Aorta (tissue), 5 donors: ENCODE measurements around the gene RNF126. TPM values are rescaled to one million over a fixed set of nuclear protein-coding genes. Genes with fewer than 3 reads are reported as not detected.

Experiments used
- ATAC-seq: fragments of 200-7000 bp; cut with Tn5 transposase; one replicate; pipeline ENCODE4 v1.9.1; 2022; ENCODE audit warnings: moderate library complexity; ENCODE audit not compliant: low FRiP score
- DNase-seq, 2 donors: peaks; one replicate each; pipeline ENCODE4 v3.0.0-alpha.2; 2020
- H3K27ac ChIP-seq, 2 donors: one replicate each; pipeline ENCODE4 v1.5.1; 2013; ENCODE audit warnings: low read length in 2 of 2, mild to moderate bottlenecking in 2 of 2, moderate library complexity in 2 of 2, control low read depth in 1 of 2, inconsistent platforms in 1 of 2, low read depth in 1 of 2
- H3K27me3 ChIP-seq, 2 donors: one replicate each; pipeline ENCODE4 v1.6.1; 2013; ENCODE audit warnings: control low read depth in 1 of 2, low read length in 1 of 2, mild to moderate bottlenecking in 1 of 2, moderate library complexity in 1 of 2; ENCODE audit not compliant: insufficient read depth in 2 of 2, control insufficient read depth in 1 of 2
- H3K36me3 ChIP-seq, 2 donors: one replicate each; pipeline ENCODE4 v1.6.1; 2013; ENCODE audit warnings: control low read depth in 1 of 2, low read length in 1 of 2, mild to moderate bottlenecking in 1 of 2; ENCODE audit not compliant: insufficient read depth in 2 of 2, control insufficient read depth in 1 of 2
- H3K4me1 ChIP-seq, 2 donors: one replicate each; pipeline ENCODE4 v1.6.1; 2013; ENCODE audit warnings: low read length in 2 of 2, control low read depth in 1 of 2, mild to moderate bottlenecking in 1 of 2, moderate library complexity in 1 of 2; ENCODE audit not compliant: insufficient read depth in 2 of 2, control insufficient read depth in 1 of 2
- H3K4me3 ChIP-seq, 2 donors: one replicate each; pipeline ENCODE4 v1.5.1; 2013; ENCODE audit warnings: low read length in 2 of 2, control low read depth in 1 of 2, mild to moderate bottlenecking in 1 of 2
- H3K9me3 ChIP-seq: one replicate; pipeline ENCODE4 v1.6.1; 2013; ENCODE audit warnings: mild to moderate bottlenecking, low read length; ENCODE audit not compliant: control insufficient read depth
- WGBS, 2 donors: extraction: QIAGEN DNeasy Blood & Tissue Kit; methylation state at CpG; one replicate each; pipeline ENCODE4 v1.1.7; 2013; 5-methylcytosine and 5-hydroxymethylcytosine counted together
- intact Hi-C, 2 donors: fragments of 100-400 bp; cut with DNase I; formaldehyde crosslinking; loops; one replicate each; pipeline versions ENCODE4 v1.14.2 to v1.15.0; 2022
- polyA plus RNA-seq, 2 donors: library from polyadenylated mRNA; stranded (reverse); fragments of 200-250 nt; gene quantifications; one replicate each; pipeline ENCODE4 v1.2.3, GENCODE V29; 2013
- total RNA-seq, 2 donors: library from RNA; stranded (reverse); fragmentation: NEBNext Ultra II Directional; extraction: Animal tissue kit (Norgen Biotek cat#: 25700); gene quantifications; one replicate each; pipeline ENCODE4 v1.2.1, GENCODE V29; 2021
- donor health status: healthy with polysubstance abuse.
- donor health status: Bipolar disorder and iron deficiency.
- donor health status: DM: no; HTN: no; CAD: no.
- donor health status: DM: no; HTN: no; CAD: no.
- donor health status: DM: yes; HTN: yes; CAD: no.

The RNF126 gene
- total and polyA plus RNA-seq, 4 donors: 18.3 to 38.5 (median 26.8) TPM

GRCh38 chr19:661427-662196 lies 1.4 kb downstream of the RNF126 start:
- WGBS, 2 donors: 30 to 33% methylated on average over 31 of the region's 31 CpGs
- Histone ChIP-seq H3K4me1 (no peaks in the 10 kb centered on the region), H3K4me3 (no peak overlapping the region), H3K9me3 (no peaks in the 10 kb centered on the region), H3K27ac (no peak overlapping the region), H3K36me3 (no peaks in the 10 kb centered on the region), H3K27me3 (no peaks in the 10 kb centered on the region)
- intact Hi-C loops: loop anchor here in 1 of 2 donors (2.0 to 10.0 kb wide), 3 partner anchors 19 to 263 kb away; partner anchors contain the start of genes ARID3A and PTBP1
- ATAC-seq (no peak), DNase-seq (no peak)

GRCh38 chr19:660793-661426 lies 2.1 kb downstream of the RNF126 start:
- no peaks in the 10 kb centered on the region for H3K9me3 ChIP-seq
- intact Hi-C loops: loop anchor here in 1 of 2 donors (5.0 to 10.0 kb wide), 2 partner anchors 136 to 264 kb away; partner anchors contain the start of genes ARID3A and PTBP1
- H3K36me3 ChIP-seq: no peaks in the 10 kb centered on the region
- 63 to 65% methylated on average over 20 of the region's 20 CpGs for WGBS, 2 donors
- ATAC-seq (no peak), DNase-seq (no peak)
- no peak overlapping the region for H3K27ac ChIP-seq
- no peaks in the 10 kb centered on the region for H3K4me1 ChIP-seq
- no peak overlapping the region for H3K4me3 ChIP-seq
- no peaks in the 10 kb centered on the region for H3K27me3 ChIP-seq

DNA sequence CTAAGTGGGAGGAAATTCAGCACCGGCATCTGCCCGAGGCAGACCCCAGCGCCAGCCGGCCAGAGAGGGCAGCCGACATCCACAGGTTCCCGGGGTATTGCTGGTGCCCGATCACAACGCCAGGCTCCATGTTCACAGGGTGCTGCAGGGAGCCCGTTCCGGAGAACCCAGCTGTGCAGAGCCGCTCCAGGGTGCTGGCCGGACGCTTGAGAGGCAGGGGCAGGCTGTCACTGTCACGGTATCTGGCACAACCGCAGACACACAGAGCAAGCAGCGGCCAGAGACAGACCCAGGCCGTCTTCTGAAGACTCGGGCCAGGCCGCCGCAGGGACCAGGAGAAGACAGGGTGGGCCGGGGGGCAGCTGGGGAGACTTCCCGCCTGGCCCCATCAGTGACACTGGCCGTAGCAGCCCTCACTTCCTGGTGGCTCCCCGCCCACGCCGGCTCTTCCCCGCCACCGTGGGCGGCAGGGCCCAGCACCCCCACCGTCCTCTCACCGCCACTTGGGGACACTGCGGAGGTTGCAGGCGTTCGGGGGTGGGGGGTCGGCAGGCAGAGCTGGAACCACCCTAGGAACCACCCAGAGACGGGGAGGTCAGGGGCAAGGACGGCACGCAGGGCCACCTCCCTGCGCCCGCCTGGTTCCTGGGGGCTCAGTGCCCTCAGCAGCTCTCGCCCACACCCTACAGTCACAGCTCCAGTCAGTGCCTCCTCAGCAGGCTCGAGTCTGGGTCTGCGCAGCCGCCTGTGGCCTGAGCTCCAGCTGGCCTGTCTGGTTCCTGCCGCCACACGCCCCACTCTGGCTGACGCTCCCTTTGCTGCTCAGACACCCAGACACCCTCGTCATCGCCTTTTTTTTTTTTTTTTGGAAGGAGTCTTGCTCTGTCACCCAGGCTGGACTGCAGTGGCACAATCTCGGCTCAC lies 3.8 kb downstream of the RNF126 start:
- no peak overlapping the region for H3K4me3 ChIP-seq
- DNase-seq: no peak

DNA sequence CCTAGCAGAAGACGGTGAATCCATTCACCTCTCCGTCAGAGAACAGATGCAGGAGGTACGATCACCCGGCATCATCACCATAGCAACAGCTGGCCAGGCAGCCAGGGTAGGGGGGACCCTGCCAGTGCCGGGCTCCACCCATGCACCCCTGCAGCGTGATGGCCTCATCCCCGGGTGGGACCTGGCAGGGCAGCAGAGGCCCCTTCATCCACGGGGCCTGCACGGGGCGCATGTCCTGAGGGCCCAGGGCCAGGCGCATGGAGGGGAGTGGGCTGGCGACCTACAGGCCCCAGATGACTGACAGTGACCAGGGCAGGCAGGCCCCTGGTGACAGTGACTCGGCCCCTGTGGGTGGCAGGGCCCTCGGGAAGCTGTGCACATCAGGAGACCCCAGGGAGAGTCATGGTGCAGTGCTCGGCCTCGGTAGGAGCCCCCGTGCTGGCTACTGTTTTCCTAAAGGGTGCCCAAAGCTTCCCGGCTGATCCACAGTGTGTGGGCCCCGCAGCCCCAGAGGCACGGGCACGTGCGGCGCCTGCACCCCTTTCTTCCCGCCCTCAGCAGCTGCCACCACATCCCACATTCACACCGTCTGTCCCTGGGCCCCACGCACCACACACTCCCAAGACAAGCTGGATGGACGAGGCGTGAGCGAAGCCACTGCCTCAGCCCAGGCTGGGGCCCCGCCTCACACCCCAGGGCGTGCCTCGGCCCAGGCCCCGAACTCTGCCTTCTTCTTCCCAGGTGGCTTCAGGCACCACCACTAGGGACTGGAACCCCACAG lies 4.8 kb downstream of the RNF126 start:
- ATAC-seq: no peak
- WGBS, 2 donors: 77 to 79% methylated on average over 33 of the region's 33 CpGs
- intact Hi-C loops: no loop called here
- Histone ChIP-seq H3K27ac (no peak overlapping the region), H3K4me1 (no peaks in the 10 kb centered on the region), H3K27me3 (no peaks in the 10 kb centered on the region), H3K36me3 (no peaks in the 10 kb centered on the region), H3K9me3 (no peaks in the 10 kb centered on the region), H3K4me3 (no peak overlapping the region)
- no peak for DNase-seq

More for the DNA sequence above, 3.8 kb downstream of the RNF126 start:
- H3K27ac ChIP-seq: no peak overlapping the region
- intact Hi-C loops: no loop called here
- H3K4me1 ChIP-seq: no peaks in the 10 kb centered on the region
- ATAC-seq: no peak
- no peaks in the 10 kb centered on the region for H3K27me3 ChIP-seq
- whole genome bisulfite sequencing, 2 donors: 78% methylated on average over 48 to 50 of the region's 50 CpGs
- H3K9me3 ChIP-seq: no peaks in the 10 kb centered on the region
- no peaks in the 10 kb centered on the region for H3K36me3 ChIP-seq

GRCh38 chr19:657611-658010 lies 5.4 kb downstream of the RNF126 start:
- Histone ChIP-seq H3K27ac (no peak overlapping the region), H3K4me1 (no peaks in the 10 kb centered on the region), H3K36me3 (no peaks in the 10 kb centered on the region), H3K9me3 (no peaks in the 10 kb centered on the region), H3K27me3 (no peaks in the 10 kb centered on the region), H3K4me3 (no peak overlapping the region)
- no peak for ATAC-seq
- 84% methylated on average over 19 of the region's 19 CpGs for WGBS, 2 donors
- no peak for DNase-seq
- intact Hi-C loops: no loop called here

DNA sequence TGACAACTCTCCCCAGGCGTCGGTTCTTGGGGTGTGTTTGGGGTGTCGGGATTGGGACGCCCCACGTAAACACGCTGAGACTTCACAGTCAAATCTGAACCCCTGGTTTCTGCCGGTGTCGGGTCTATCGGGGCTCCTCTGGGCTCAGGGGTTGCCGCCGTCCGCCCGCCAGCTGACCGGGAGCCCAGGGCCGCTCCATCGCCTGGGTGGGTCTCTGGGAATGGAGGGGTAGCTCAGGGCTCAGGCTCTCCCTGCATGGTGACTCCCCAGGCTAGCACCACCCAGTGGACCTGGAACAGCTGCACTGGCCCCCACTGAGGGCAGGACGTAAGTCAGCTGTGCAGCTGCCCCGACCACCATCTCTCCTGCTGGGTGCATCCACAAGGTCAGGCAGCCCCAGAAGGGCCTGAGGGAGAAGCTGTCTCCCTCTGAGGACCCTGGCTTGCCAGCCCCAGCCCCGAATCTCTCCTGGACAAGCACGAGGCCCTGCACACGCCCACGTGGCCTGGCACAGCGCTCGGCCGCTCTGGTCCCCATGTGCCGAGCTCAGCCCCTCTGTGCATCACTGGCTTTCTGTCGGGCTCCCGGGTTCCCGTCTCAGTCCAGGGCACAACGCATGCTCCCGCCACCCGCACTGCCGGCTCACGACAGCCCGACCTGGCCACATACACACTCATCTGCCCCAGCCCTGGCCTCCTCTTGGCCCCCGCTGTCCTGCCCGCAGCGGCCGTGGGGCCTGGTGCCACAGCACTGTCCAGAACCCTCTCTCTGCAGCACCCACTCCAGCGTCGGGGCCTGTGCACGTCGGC lies 6.1 kb downstream of the RNF126 start:
- WGBS, 2 donors: 82 to 85% methylated on average over 43 of the region's 43 CpGs
- no peaks in the 10 kb centered on the region for H3K36me3 ChIP-seq
- H3K4me3 ChIP-seq: no peak overlapping the region
- no peaks in the 10 kb centered on the region for H3K9me3 ChIP-seq
- H3K27ac ChIP-seq: no peak overlapping the region
- DNase-seq (no peak), ATAC-seq (no peak)
- H3K4me1 ChIP-seq: no peaks in the 10 kb centered on the region
- no peaks in the 10 kb centered on the region for H3K27me3 ChIP-seq
- intact Hi-C loops: no loop called here

DNA sequence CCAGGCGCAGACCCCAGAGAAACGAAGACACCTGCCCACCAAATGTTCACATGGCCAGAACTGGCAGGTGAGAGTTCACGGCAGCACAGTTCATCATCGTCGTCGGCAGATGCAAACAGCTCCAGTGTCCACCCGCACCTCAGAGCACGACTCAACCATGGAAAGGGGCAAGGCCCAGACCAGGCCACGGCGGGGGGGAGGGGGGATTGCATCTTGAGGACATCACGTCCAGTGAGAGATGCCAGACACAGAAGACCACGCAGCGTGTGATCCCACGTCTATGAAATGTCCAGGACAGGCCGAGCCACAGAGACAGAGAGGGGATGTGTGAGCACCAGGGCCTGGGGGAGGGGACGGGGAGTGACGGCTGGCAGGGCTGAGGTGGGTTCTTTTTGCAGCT lies 7.3 kb downstream of the RNF126 start:
- no peaks in the 10 kb centered on the region for H3K27me3 ChIP-seq
- H3K9me3 ChIP-seq: no peaks in the 10 kb centered on the region
- 75 to 78% methylated on average over 17 of the region's 17 CpGs for WGBS, 2 donors
- H3K4me1 ChIP-seq: no peaks in the 10 kb centered on the region
- no peak overlapping the region for H3K27ac ChIP-seq
- intact Hi-C loops: no loop called here
- DNase-seq (no peak), ATAC-seq (no peak)
- no peak overlapping the region for H3K4me3 ChIP-seq
- H3K36me3 ChIP-seq: peaks cover 0 to 2% of the 10 kb centered on the region in 2 donors
